Vagina (tissue), 2 donors: ENCODE data around the gene UNC5CL. TPM values are rescaled to one million over a fixed set of nuclear protein-coding genes. Genes with fewer than 3 reads are reported as not detected.

ENCODE experiments used
- DNase-seq, 2 donors: peaks; one replicate each; pipeline ENCODE4 v3.0.0-alpha.2; 2017; ENCODE audit errors: extremely low spot score in 2 of 2
- H3K27ac ChIP-seq: fragments of 200-600 bp; sonication (generic); one replicate; pipeline ENCODE4 v1.5.1; 2019
- H3K27me3 ChIP-seq: fragments of 200-600 bp; sonication (generic); one replicate; pipeline ENCODE4 v1.5.1; 2019
- H3K36me3 ChIP-seq, 2 donors: fragments of 200-600 bp; sonication (generic); one replicate each; pipeline ENCODE4 v1.5.1; 2017 to 2019
- H3K4me1 ChIP-seq: fragments of 200-600 bp; sonication (generic); one replicate; pipeline ENCODE4 v1.5.1; 2019
- H3K4me3 ChIP-seq, 2 donors: fragments of 200-600 bp; sonication (generic); 1 replicate in 1 of 2; 2 replicates in 1 of 2; pipeline ENCODE4 v1.5.1; 2016 to 2019
- H3K9me3 ChIP-seq: fragments of 200-600 bp; sonication (generic); one replicate; pipeline ENCODE4 v1.5.1; 2019
- CTCF ChIP-seq, 3 experiments: fragments of 450-650 bp in 2 of 3; fragments of 200-600 bp in 1 of 3; sonication (generic) in 1 of 3; IDR thresholded peaks; one replicate each; pipeline ENCODE4 v1.5.1; 2017 to 2019; ENCODE audit warnings: antibody characterized with exemption in 3 of 3, mild to moderate bottlenecking in 2 of 3, moderate library complexity in 2 of 3
- POLR2A ChIP-seq, 2 donors: fragments of 450-650 bp; IDR thresholded peaks; one replicate each; pipeline ENCODE4 v1.6.1; 2017; ENCODE audit warnings: antibody characterized with exemption in 2 of 2, mild to moderate bottlenecking in 2 of 2, moderate library complexity in 2 of 2
- POLR2AphosphoS5 ChIP-seq, 2 donors: sonication (generic); formaldehyde crosslinking; IDR thresholded peaks; one replicate each; pipeline ENCODE4 v1.9.0; 2017; ENCODE audit warnings: antibody characterized with exemption in 2 of 2, mild to moderate bottlenecking in 2 of 2, low read depth in 1 of 2; ENCODE audit not compliant: insufficient read depth in 1 of 2
- intact Hi-C: fragments of 100-400 bp; cut with DNase I; formaldehyde crosslinking; loops from one replicate; pipeline ENCODE4 v1.15.1; 2023
- total RNA-seq: library from RNA; depleted of rRNA; stranded (reverse); fragments of >200 nt; gene quantifications from one replicate; pipeline ENCODE4 v1.2.3, GENCODE V29; 2016

The UNC5CL gene
- total RNA-seq, 1 donor from 2014 or later: 0.25 TPM

GRCh38 chr6:41058783-41059181 is 19.8 kb upstream of the UNC5CL start:
- no peak overlapping the region for H3K4me3 ChIP-seq
- intact Hi-C loops: no loop called here
- no peaks in the 10 kb centered on the region for H3K27me3 ChIP-seq
- no peak overlapping the region for H3K27ac ChIP-seq
- H3K36me3 ChIP-seq: peaks cover 0 to 12% of the 10 kb centered on the region in 2 donors
- H3K9me3 ChIP-seq: no peaks in the 10 kb centered on the region
- TF ChIP-seq CTCF (IDR thresholded peaks at IDR 0.05) (no peak), POLR2A (IDR thresholded peaks at IDR 0.05) (no peak), POLR2AphosphoS5 (IDR thresholded peaks at IDR 0.05; ENCODE audit: insufficient read depth in 1 of 2, low read depth in 1 of 2) (no peak)
- DNase-seq: no peak
- peaks cover 9% of the 10 kb centered on the region for H3K4me1 ChIP-seq

DNA sequence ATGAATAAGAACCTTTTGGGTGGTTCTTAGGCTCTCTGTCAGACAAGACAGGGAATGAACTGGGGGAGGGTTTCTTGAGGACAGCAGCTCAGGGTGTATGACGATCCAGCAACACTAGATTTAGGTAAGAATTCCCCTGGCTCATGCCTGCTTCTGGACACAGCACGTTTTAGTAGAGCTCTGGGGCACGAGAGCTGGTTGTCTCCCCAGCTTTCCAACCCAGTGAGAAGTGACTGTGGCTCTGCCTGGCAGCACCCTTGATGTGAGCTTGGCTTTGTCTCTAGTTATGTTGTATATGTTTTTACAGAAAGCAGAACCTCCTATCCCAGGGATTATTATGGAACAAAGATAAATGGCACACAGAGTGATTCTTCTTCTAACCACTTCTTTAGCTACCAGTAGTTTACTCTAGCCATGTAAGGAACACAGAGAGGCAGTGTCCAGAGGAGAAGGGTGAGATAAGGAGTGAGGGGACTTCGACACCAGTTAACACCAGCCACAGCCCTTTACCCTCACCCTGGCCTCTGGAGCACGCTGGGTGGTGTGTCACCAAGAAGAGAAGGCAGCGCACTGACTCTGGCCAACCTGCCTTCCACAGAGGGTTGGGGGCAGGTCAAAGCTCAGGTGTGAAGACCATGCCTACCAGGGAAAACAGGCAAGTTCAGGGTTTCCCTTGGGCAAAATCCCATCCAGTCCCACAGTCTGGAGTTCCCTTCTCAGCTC is 17.9 kb upstream of the UNC5CL start:
- Histone ChIP-seq H3K4me1 (peaks cover 9% of the 10 kb centered on the region), H3K27me3 (no peaks in the 10 kb centered on the region), H3K27ac (no peak overlapping the region), H3K36me3 (peaks cover 0 to 5% of the 10 kb centered on the region in 2 donors), H3K4me3 (no peak overlapping the region), H3K9me3 (no peaks in the 10 kb centered on the region)
- TF ChIP-seq POLR2A (IDR thresholded peaks at IDR 0.05) (no peak), CTCF (IDR thresholded peaks at IDR 0.05) (no peak), POLR2AphosphoS5 (IDR thresholded peaks at IDR 0.05; ENCODE audit: insufficient read depth in 1 of 2, low read depth in 1 of 2) (no peak)
- intact Hi-C loops: no loop called here
- DNase-seq: no peak

DNA sequence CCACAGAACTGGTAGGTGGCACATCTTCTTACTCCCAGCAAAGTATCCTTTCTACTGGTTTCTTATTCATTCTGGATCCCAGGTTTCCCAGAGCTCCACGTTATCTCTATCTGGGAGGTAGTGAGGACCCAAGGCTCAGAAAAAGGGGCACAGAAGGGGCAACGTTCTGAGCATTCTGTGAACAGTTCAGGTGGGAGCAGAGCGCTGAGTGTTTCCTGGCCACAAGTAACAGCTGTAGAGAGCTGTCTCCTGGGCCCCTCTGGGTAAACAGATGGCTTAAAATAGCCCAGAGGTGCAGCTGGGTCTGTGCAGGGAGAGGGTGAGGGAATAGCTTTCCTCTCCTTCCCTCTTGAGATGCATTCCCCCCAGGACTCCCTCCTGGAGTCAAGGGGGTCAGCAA is 16.1 kb upstream of the UNC5CL start:
- TF ChIP-seq POLR2A (IDR thresholded peaks at IDR 0.05) (no peak), POLR2AphosphoS5 (IDR thresholded peaks at IDR 0.05; ENCODE audit: insufficient read depth in 1 of 2, low read depth in 1 of 2) (no peak), CTCF (IDR thresholded peaks at IDR 0.05) (no peak)
- Histone ChIP-seq H3K9me3 (no peaks in the 10 kb centered on the region), H3K36me3 (no peaks in the 10 kb centered on the region), H3K27ac (no peak overlapping the region), H3K27me3 (no peaks in the 10 kb centered on the region), H3K4me3 (no peak overlapping the region), H3K4me1 (no peaks in the 10 kb centered on the region)
- intact Hi-C loops: no loop called here
- no peak for DNase-seq

GRCh38 chr6:41054511-41054910 is 15.5 kb upstream of the UNC5CL start:
- no peak for DNase-seq
- intact Hi-C loops: no loop called here
- no peaks in the 10 kb centered on the region for H3K27me3 ChIP-seq
- H3K27ac ChIP-seq: no peak overlapping the region
- H3K4me3 ChIP-seq: no peak overlapping the region
- H3K9me3 ChIP-seq: no peaks in the 10 kb centered on the region
- TF ChIP-seq POLR2A (IDR thresholded peaks at IDR 0.05): no peak
- TF ChIP-seq POLR2AphosphoS5 (IDR thresholded peaks at IDR 0.05; ENCODE audit: insufficient read depth in 1 of 2, low read depth in 1 of 2): no peak
- no peak for TF ChIP-seq CTCF (IDR thresholded peaks at IDR 0.05)
- H3K36me3 ChIP-seq: no peaks in the 10 kb centered on the region
- no peaks in the 10 kb centered on the region for H3K4me1 ChIP-seq

DNA sequence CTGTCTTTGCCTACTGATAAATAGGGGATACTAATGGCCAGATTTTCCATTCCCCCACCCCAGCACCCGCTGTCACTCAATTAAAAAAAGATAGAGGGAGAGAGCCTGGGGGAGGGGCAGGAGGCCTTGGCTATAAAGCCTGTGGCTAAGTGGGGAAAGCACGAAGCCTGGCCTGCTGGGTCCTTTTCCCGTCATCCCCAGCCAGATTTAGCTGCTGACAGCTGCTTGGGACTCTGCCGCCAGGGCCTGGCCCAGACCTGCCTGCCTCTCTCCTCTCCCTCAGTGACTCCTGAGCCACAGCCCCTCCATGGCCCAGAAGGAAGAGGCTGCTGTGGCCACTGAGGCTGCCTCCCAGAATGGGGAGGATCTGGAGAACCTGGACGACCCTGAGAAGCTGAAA is 14.0 kb upstream of the UNC5CL start, which contains the start of gene APOBEC2:
TSS of gene APOBEC2 (plus strand) at position 162 of the 400 bp plus-strand sequence. CDS start at position 308, 146 bp downstream.
- H3K27me3 ChIP-seq: no peaks in the 10 kb centered on the region
- no peak within 1 kb of the TSS for H3K4me3 ChIP-seq
- intact Hi-C loops: no loop called here
- H3K36me3 ChIP-seq: no peaks in the 10 kb centered on the region
- DNase-seq: no peak
- no peaks in the 10 kb centered on the region for H3K9me3 ChIP-seq
- TF ChIP-seq POLR2A (IDR thresholded peaks at IDR 0.05) (no peak), POLR2AphosphoS5 (IDR thresholded peaks at IDR 0.05; ENCODE audit: insufficient read depth in 1 of 2, low read depth in 1 of 2) (no peak), CTCF (IDR thresholded peaks at IDR 0.05) (no peak)
- no peak within 1 kb of the TSS for H3K27ac ChIP-seq
- H3K4me1 ChIP-seq: no peaks in the 10 kb centered on the region
